ENCODE measurements around the gene LOXL4. TPM values are rescaled to one million over a fixed set of nuclear protein-coding genes. Genes with fewer than 3 reads are reported as not detected.

Gene LOXL4
- total RNA-seq, 1 experiment from 2014 or later: 1.3 TPM

DNA sequence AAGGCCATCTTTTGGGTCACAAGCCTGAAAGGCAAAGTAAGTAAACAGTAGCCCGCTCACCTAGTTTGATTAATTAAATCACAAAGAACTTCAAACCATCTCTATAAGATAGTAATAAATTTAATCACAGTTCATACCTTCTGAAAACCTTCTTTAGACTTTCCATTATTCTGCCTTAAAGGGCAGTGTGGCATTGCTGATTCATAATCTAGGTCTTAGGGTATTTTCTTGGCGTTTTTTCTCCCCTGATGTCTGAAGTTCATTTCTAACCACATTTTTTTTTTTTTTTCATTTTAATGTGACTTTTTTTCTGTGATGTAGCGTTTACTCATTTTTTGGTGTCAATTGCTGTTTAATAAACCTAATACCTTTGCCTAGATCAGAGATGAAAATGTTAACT, 27.5 kb downstream of the LOXL4 start (continued):
- TF ChIP-seq ZBTB33 (IDR thresholded peaks at IDR 0.05; ENCODE audit: extremely low read depth, insufficient replicate concordance, low read length) (no peak), RAD21 (IDR thresholded peaks at IDR 0.05; ENCODE audit: low read depth) (no peak), EGR1 (IDR thresholded peaks at IDR 0.05; ENCODE audit: low read depth) (no peak), FOSL1 (IDR thresholded peaks at IDR 0.05; ENCODE audit: low read depth) (no peak), POLR2A (IDR thresholded peaks at IDR 0.05; ENCODE audit: borderline replicate concordance, extremely low read depth, insufficient read depth, insufficient read length) (no peak), TCF7L2 (IDR thresholded peaks at IDR 0.05; ENCODE audit: borderline replicate concordance, extremely low read depth, insufficient read depth, insufficient read length) (no peak), ELF1 (IDR thresholded peaks at IDR 0.05; ENCODE audit: borderline replicate concordance, low read depth) (no peak), CEBPB (IDR thresholded peaks at IDR 0.05; ENCODE audit: low read depth) (no peak), SIN3A (IDR thresholded peaks at IDR 0.05; ENCODE audit: low read depth) (no peak), EZH2 (IDR thresholded peaks at IDR 0.05) (no peak)
- TF ChIP-seq, protein P1, sequence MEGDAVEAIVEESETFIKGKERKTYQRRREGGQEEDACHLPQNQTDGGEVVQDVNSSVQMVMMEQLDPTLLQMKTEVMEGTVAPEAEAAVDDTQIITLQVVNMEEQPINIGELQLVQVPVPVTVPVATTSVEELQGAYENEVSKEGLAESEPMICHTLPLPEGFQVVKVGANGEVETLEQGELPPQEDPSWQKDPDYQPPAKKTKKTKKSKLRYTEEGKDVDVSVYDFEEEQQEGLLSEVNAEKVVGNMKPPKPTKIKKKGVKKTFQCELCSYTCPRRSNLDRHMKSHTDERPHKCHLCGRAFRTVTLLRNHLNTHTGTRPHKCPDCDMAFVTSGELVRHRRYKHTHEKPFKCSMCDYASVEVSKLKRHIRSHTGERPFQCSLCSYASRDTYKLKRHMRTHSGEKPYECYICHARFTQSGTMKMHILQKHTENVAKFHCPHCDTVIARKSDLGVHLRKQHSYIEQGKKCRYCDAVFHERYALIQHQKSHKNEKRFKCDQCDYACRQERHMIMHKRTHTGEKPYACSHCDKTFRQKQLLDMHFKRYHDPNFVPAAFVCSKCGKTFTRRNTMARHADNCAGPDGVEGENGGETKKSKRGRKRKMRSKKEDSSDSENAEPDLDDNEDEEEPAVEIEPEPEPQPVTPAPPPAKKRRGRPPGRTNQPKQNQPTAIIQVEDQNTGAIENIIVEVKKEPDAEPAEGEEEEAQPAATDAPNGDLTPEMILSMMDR (IDR thresholded peaks at IDR 0.05 in 2 of 3, conservative IDR thresholded peaks at IDR 0.05 in 1 of 3; ENCODE audit: borderline replicate concordance in 1 of 3, insufficient read depth in 1 of 3, low read depth in 2 of 3, low read length in 2 of 3): no peak

DNA sequence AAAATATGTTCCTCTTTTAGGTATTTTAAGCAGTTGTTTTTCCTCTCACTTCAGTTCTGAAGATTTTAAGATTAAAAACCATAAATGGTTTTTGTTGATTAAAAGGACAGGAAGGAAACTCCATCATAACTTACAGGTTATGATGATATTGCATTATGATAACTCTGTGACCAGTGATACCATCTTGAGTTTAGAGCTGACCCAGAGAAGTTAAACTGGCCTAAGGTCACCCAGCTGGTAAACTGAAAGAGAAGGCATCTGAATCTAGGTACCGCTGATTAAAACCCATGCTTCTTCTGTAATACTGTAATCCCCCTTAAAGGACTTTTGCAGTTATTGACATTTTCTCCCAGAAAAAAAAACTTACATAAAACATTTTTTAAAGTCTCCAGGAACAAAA, 29.6 kb downstream of the LOXL4 start:
- Histone ChIP-seq H3K9me2 (ENCODE audit: insufficient read depth) (no peaks in the 10 kb centered on the region), H3K9me3 (ENCODE audit: control insufficient read depth in 1 of 2, insufficient read depth in 1 of 2, low read depth in 1 of 2, low read length in 2 of 2) (no peaks in the 10 kb centered on the region), H2AFZ (ENCODE audit: low read depth, low read length, poor library complexity, severe bottlenecking) (no peak overlapping the region), H4K20me1 (ENCODE audit: insufficient read depth) (no peaks in the 10 kb centered on the region; the same call in 1 of the 2 replicates), H3K36me3 (ENCODE audit: control insufficient read depth in 1 of 2, insufficient read depth in 2 of 2, low read length in 2 of 2) (peaks cover 2 to 12% of the 10 kb centered on the region in 2 experiments; a peak in 2 of 4 replicates), H3K9ac (ENCODE audit: low read length) (no peak overlapping the region), H3K27me3 (ENCODE audit: insufficient read depth, low read length) (no peaks in the 10 kb centered on the region), H3K79me2 (ENCODE audit: insufficient read depth, low read length) (no peaks in the 10 kb centered on the region), H3K4me3 (replicated peaks in 1 of 2; ENCODE audit: low read depth in 1 of 2, low read length in 2 of 2) (no peak overlapping the region), H3K4me2 (ENCODE audit: low read length) (no peak overlapping the region), H3K4me1 (ENCODE audit: control insufficient read depth in 1 of 2, insufficient read depth in 2 of 2, low read length in 2 of 2) (no peaks in the 10 kb centered on the region), H3K27ac (ENCODE audit: low read depth, low read length) (no peak overlapping the region)
- ATAC-seq (no peak), DNase-seq (ENCODE audit: low read depth, low spot score) (no peak)
- ChIA-PET RAD21 (ENCODE audit: low non-redundant PET in 1 of 2, low total read pairs in 2 of 2, uncharacterized antibody in 2 of 2, unreplicated experiment in 2 of 2) (no interaction called here), POLR2A (no interaction called here), CTCF (no interaction called here)
- TF ChIP-seq ELF1 (IDR thresholded peaks at IDR 0.05; ENCODE audit: borderline replicate concordance, low read depth) (no peak), SIN3A (IDR thresholded peaks at IDR 0.05; ENCODE audit: low read depth) (no peak), YY1 (IDR thresholded peaks at IDR 0.05; ENCODE audit: extremely low read depth, insufficient replicate concordance, low read depth, low read length) (no peak), POLR2A (IDR thresholded peaks at IDR 0.05; ENCODE audit: borderline replicate concordance, extremely low read depth, insufficient read depth, insufficient read length) (no peak), FOSL1 (IDR thresholded peaks at IDR 0.05; ENCODE audit: low read depth) (no peak), JUND (IDR thresholded peaks at IDR 0.05) (no peak), ZBTB33 (IDR thresholded peaks at IDR 0.05; ENCODE audit: extremely low read depth, insufficient replicate concordance, low read length) (no peak), ZNF274 (IDR thresholded peaks at IDR 0.05; ENCODE audit: low read depth, low read length) (no peak)
- TF ChIP-seq, protein P2, sequence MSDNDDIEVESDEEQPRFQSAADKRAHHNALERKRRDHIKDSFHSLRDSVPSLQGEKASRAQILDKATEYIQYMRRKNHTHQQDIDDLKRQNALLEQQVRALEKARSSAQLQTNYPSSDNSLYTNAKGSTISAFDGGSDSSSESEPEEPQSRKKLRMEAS (IDR thresholded peaks at IDR 0.05): no peak
- intact Hi-C loops (cut with micrococcal nuclease): loop anchor here (10.0 kb wide), 1 partner anchor 324 kb away; no protein-coding TSS in a partner anchor
- BruUV-seq (replicated peaks): no TSS peak
